ENCODE results near the gene TMEM51.

Gene TMEM51

GRCh38 chr1:15218287-15219279 is 65.0 kb downstream of the TMEM51 start:
- peaks cover 0 to 40% (median 11%) of the 10 kb centered on the region in 10 experiments; a peak in 19 of 20 replicates for H3K4me1 ChIP-seq
- peak overlapping the region in 3 of 11 experiments; percentile 21 to 63 (median 62); a peak in 6 of 22 replicates for H3K27ac ChIP-seq
- peaks cover 8 to 22% (median 17%) of the 10 kb centered on the region in 11 experiments; a peak in 20 of 22 replicates for H3K9me3 ChIP-seq (replicated peaks in 1 of 11)
- H4K20me1 ChIP-seq, result no peaks in the 10 kb centered on the region
- no peak overlapping the region for H3K4me3 ChIP-seq
- peak overlapping the region in 3 of 11 experiments; percentile 24 to 71 (median 45); a peak in 7 of 22 replicates for H3K4me2 ChIP-seq
- no peak overlapping the region for H3K9ac ChIP-seq
- peaks cover 0 to 45% (median 0%) of the 10 kb centered on the region in 11 experiments; a peak in 5 of 22 replicates for H3K36me3 ChIP-seq
- no peaks in the 10 kb centered on the region for H3K27me3 ChIP-seq
- no peak for TF ChIP-seq Cebpa-rat (IDR thresholded peaks at IDR 0.05)

DNA sequence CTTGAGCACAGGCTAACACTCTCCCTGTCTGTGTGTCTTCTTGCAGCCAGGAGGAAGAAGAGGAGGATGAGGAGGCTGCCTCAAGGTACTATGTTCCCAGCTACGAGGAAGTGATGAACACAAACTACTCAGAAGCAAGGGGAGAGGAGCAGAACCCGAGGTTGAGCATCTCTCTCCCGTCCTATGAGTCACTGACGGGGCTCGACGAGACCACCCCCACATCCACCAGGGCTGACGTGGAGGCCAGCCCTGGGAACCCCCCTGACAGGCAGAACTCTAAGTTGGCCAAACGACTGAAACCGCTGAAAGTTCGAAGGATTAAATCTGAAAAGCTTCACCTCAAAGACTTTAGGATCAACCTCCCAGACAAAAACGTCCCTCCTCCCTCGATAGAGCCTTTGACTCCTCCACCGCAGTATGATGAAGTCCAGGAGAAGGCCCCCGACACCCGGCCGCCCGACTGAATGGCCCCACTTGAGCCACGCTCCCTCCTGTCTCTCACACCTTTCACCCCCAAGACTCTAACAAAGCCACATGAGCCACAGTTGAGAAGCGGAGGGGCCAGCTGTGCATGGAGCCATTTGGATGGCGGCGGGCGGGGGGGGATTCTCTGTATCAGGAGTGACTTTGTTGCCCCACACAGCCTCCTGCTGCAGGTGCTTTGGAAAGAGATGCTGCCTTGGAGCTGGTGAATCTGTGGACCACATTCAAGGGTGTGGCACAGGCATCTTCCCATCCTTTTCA is 65.9 kb downstream of the TMEM51 start:
- no peak overlapping the region for H3K4me3 ChIP-seq
- H3K4me1 ChIP-seq, result peaks cover 9 to 40% (median 19%) of the 10 kb centered on the region in 10 experiments
- peaks cover 0 to 42% (median 0%) of the 10 kb centered on the region in 11 experiments; a peak in 5 of 22 replicates for H3K36me3 ChIP-seq
- peak overlapping the region in 2 of 11 experiments; percentile 50 to 63; a peak in 2 of 22 replicates for H3K27ac ChIP-seq
- no peak overlapping the region for H3K9ac ChIP-seq
- H4K20me1 ChIP-seq, result no peaks in the 10 kb centered on the region
- TF ChIP-seq Cebpa-rat (IDR thresholded peaks at IDR 0.05), result no peak
- H3K9me3 ChIP-seq (replicated peaks in 1 of 11), result peaks cover 8 to 22% (median 17%) of the 10 kb centered on the region in 11 experiments; a peak in 20 of 22 replicates
- peak overlapping the region in 2 of 11 experiments; percentile 24 to 45; a peak in 2 of 22 replicates for H3K4me2 ChIP-seq
- no peaks in the 10 kb centered on the region for H3K27me3 ChIP-seq

DNA sequence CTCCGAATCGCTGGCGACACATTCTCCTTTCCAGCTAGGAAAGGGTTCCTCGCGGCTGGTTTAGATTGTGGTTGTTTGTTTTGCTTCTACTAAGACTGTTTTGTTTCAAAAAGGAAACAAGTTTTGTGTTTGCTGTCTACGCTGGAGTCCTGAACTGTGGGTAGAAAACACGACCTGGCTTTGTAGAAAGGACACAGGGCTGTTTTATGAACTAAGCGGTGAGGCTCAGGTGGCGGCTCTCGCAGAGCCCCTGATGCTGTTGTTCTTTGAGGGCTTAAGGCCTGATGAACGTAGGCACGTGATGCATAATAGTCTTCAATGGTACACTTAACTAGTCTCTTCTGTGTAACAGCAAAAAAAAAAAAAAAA is 66.5 kb downstream of the TMEM51 start:
- Histone ChIP-seq H3K4me2 (no peak overlapping the region), H3K9ac (no peak overlapping the region)

GRCh38 chr1:15220825-15221431 is 67.4 kb downstream of the TMEM51 start:
- no peak overlapping the region for H3K4me3 ChIP-seq
- no peak overlapping the region for H3K27ac ChIP-seq
- H3K4me2 ChIP-seq, result no peak overlapping the region
- H3K9ac ChIP-seq, result no peak overlapping the region
- peaks cover 19 to 51% (median 32%) of the 10 kb centered on the region in 10 experiments for H3K4me1 ChIP-seq
- H4K20me1 ChIP-seq, result no peaks in the 10 kb centered on the region
- peaks cover 0 to 28% (median 0%) of the 10 kb centered on the region in 11 experiments; a peak in 5 of 22 replicates for H3K36me3 ChIP-seq
- H3K27me3 ChIP-seq, result no peaks in the 10 kb centered on the region
- H3K9me3 ChIP-seq (replicated peaks in 1 of 11), result peaks cover 8 to 23% (median 17%) of the 10 kb centered on the region in 11 experiments; a peak in 20 of 22 replicates
- no peak for TF ChIP-seq Cebpa-rat (IDR thresholded peaks at IDR 0.05)

More for the DNA sequence above, 66.5 kb downstream of the TMEM51 start:
- Histone ChIP-seq H3K36me3 (peaks cover 0 to 37% (median 0%) of the 10 kb centered on the region in 11 experiments; a peak in 5 of 22 replicates), H3K4me3 (no peak overlapping the region), H3K27me3 (no peaks in the 10 kb centered on the region), H3K4me1 (peaks cover 14 to 45% (median 24%) of the 10 kb centered on the region in 10 experiments), H3K9me3 (replicated peaks in 1 of 11) (peaks cover 8 to 23% (median 17%) of the 10 kb centered on the region in 11 experiments; a peak in 20 of 22 replicates), H3K27ac (no peak overlapping the region), H4K20me1 (no peaks in the 10 kb centered on the region)
- no peak for TF ChIP-seq Cebpa-rat (IDR thresholded peaks at IDR 0.05)

- Histone ChIP-seq H3K4me3 (no peak overlapping the region), H3K4me2 (peak overlapping the region in 7 of 11 experiments; percentile 66 to 92 (median 78); a peak in 11 of 22 replicates), H4K20me1 (no peaks in the 10 kb centered on the region), H3K9me3 (replicated peaks in 1 of 11) (peaks cover 8 to 23% (median 17%) of the 10 kb centered on the region in 11 experiments; a peak in 20 of 22 replicates), H3K4me1 (peaks cover 35 to 68% (median 50%) of the 10 kb centered on the region in 10 experiments), H3K36me3 (peaks cover 0 to 26% (median 0%) of the 10 kb centered on the region in 11 experiments; a peak in 5 of 22 replicates), H3K27me3 (no peaks in the 10 kb centered on the region), H3K9ac (no peak overlapping the region), H3K27ac (no peak overlapping the region)
- TF ChIP-seq Cebpa-rat (IDR thresholded peaks at IDR 0.05), result no peak
These were observed 69.2 kb downstream of the TMEM51 start for GRCh38 chr1:15222653-15223303.

GRCh38 chr1:15224259-15224869 is 70.8 kb downstream of the TMEM51 start:
- Histone ChIP-seq H3K4me2 (peak overlapping the region; percentile 45 to 92 (median 74)), H3K4me1 (peaks cover 39 to 60% (median 55%) of the 10 kb centered on the region in 10 experiments), H3K9me3 (replicated peaks in 1 of 11) (peaks cover 0 to 10% (median 4%) of the 10 kb centered on the region in 11 experiments; a peak in 20 of 22 replicates), H3K36me3 (peaks cover 0 to 20% (median 0%) of the 10 kb centered on the region in 11 experiments; a peak in 5 of 22 replicates), H3K4me3 (no peak overlapping the region), H3K27me3 (no peaks in the 10 kb centered on the region), H3K27ac (peak overlapping the region; percentile 22 to 68 (median 63); a peak in 21 of 22 replicates), H4K20me1 (no peaks in the 10 kb centered on the region), H3K9ac (peak overlapping the region in 2 of 11 experiments; percentile 14 to 18; a peak in 3 of 22 replicates)
- no peak for TF ChIP-seq Cebpa-rat (IDR thresholded peaks at IDR 0.05)

DNA sequence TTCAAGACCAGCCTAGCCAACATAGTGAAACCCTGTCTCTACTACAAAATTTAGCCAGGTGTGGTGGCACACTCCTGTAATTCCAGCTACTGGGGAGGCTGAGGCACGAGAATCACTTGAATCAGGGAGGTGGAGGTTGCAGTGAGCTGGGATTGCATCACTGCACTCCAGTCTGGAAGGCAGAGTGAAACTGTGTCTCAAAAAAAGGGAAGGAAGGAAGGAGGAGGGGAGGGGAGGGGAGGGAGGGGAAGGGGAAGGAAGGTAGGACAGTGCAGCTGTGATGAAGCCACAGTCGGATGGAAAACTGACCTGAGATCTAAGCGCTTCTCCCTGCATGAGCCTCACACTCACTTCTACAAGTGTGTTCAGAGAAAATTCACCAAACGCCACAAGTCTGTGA is 71.4 kb downstream of the TMEM51 start:
- Histone ChIP-seq H3K4me2 (peak overlapping the region; percentile 45 to 92 (median 74)), H3K9me3 (replicated peaks in 1 of 11) (peaks cover 0 to 5% (median 0%) of the 10 kb centered on the region in 11 experiments; a peak in 6 of 22 replicates), H3K27ac (peak overlapping the region; percentile 22 to 68 (median 63); a peak in 21 of 22 replicates), H3K4me3 (no peak overlapping the region), H3K36me3 (peaks cover 0 to 14% (median 0%) of the 10 kb centered on the region in 11 experiments; a peak in 5 of 22 replicates), H3K27me3 (no peaks in the 10 kb centered on the region), H3K4me1 (peaks cover 39 to 67% (median 60%) of the 10 kb centered on the region in 10 experiments), H4K20me1 (no peaks in the 10 kb centered on the region), H3K9ac (peak overlapping the region in 2 of 11 experiments; percentile 14 to 18; a peak in 1 of 22 replicates)
- peak in 3 of 11 experiments; percentile 10 to 33 (median 21); a peak in 2 of 22 replicates for TF ChIP-seq Cebpa-rat (IDR thresholded peaks at IDR 0.05)
